DMS153 (cell line): ENCODE measurements around the gene ESYT3.
"Not testable (repeated sequence)": the region's sequence is repeated elsewhere in the genome, so short reads cannot be mapped to it uniquely, and the experiment has no call there.

ENCODE experiments used
- DNase-seq: peaks from one replicate; lab custom pipeline; 2025; lab: John Stamatoyannopoulos, UW

The ESYT3 gene

GRCh38 chr3:138443521-138444503, 9.4 kb downstream of the ESYT3 start:
- DNase-seq = no peak

- no peak for DNase-seq
These were observed 10.8 kb downstream of the ESYT3 start for GRCh38 chr3:138445236-138445635.

GRCh38 chr3:138445654-138446053, 11.2 kb downstream of the ESYT3 start:
- DNase-seq = no peak

GRCh38 chr3:138448631-138449030, 14.2 kb downstream of the ESYT3 start:
- DNase-seq = no peak

- no peak for DNase-seq
These were observed 15.1 kb downstream of the ESYT3 start for GRCh38 chr3:138449490-138449889.

- no peak for DNase-seq
These were observed 15.8 kb downstream of the ESYT3 start for GRCh38 chr3:138450181-138450580.

GRCh38 chr3:138450704-138451424, 16.4 kb downstream of the ESYT3 start:
- DNase-seq = no peak

- no peak for DNase-seq
These were observed 17.3 kb downstream of the ESYT3 start for GRCh38 chr3:138451595-138452162.

- no peak for DNase-seq
These were observed 18.0 kb downstream of the ESYT3 start for GRCh38 chr3:138452436-138452835.

- DNase-seq = not testable (repeated sequence)
These were observed 19.5 kb downstream of the ESYT3 start for GRCh38 chr3:138453940-138454339.

GRCh38 chr3:138455801-138456716, 21.6 kb downstream of the ESYT3 start:
- DNase-seq = no peak

GRCh38 chr3:138456961-138457862, 22.8 kb downstream of the ESYT3 start:
- no peak for DNase-seq

- DNase-seq = no peak
These were observed 23.7 kb downstream of the ESYT3 start for GRCh38 chr3:138457863-138458735.

- DNase-seq = no peak
These were observed 24.5 kb downstream of the ESYT3 start for GRCh38 chr3:138458774-138459499.

GRCh38 chr3:138459619-138460535, 25.5 kb downstream of the ESYT3 start:
- no peak for DNase-seq

GRCh38 chr3:138460536-138461205, 26.3 kb downstream of the ESYT3 start:
- no peak for DNase-seq

GRCh38 chr3:138461246-138461645, 26.8 kb downstream of the ESYT3 start:
- no peak for DNase-seq
